CD14-positive monocyte (primary cell): ENCODE data around the gene TTC28. TPM values are rescaled to one million over a fixed set of nuclear protein-coding genes. Genes with fewer than 3 reads are reported as not detected.

Experiments used
- DNase-seq, 3 donors: peaks; one replicate each; pipeline ENCODE4 v3.0.0-alpha.2; 2011 to 2022
- H2AFZ ChIP-seq: 2 replicates; pipeline ENCODE4 v1.6.0; 2012; ENCODE audit warnings: mild to moderate bottlenecking, low read depth, low read length, inconsistent platforms; ENCODE audit not compliant: insufficient read depth, poor library complexity, severe bottlenecking
- H3K27ac ChIP-seq, 2 donors: 1 replicate in 1 of 2; 2 replicates in 1 of 2; pipeline ENCODE4 v1.5.1; 2012 to 2013; ENCODE audit warnings: low read length in 2 of 2, control low read depth in 1 of 2, inconsistent platforms in 1 of 2, low read depth in 1 of 2, mild to moderate bottlenecking in 1 of 2
- H3K27me3 ChIP-seq, 2 donors: one replicate each; pipeline versions ENCODE4 v1.6.0 to v1.6.1; 2011 to 2013; ENCODE audit warnings: low read length in 2 of 2; ENCODE audit not compliant: control insufficient read depth in 2 of 2, insufficient read depth in 2 of 2
- H3K36me3 ChIP-seq, 2 donors: replicated peaks in 1 of 2; 1 replicate in 1 of 2; 2 replicates in 1 of 2; pipeline versions ENCODE4 v1.5.1 to v1.6.1; 2012 to 2013; ENCODE audit warnings: low read length in 2 of 2, control low read depth in 1 of 2, inconsistent platforms in 1 of 2, mild to moderate bottlenecking in 1 of 2; ENCODE audit not compliant: insufficient read depth in 2 of 2, control insufficient read depth in 1 of 2
- H3K4me1 ChIP-seq, 2 donors: 1 replicate in 1 of 2; 2 replicates in 1 of 2; pipeline versions ENCODE4 v1.5.1 to v1.6.1; 2012 to 2013; ENCODE audit warnings: low read length in 2 of 2, control low read depth in 1 of 2, inconsistent platforms in 1 of 2, mild to moderate bottlenecking in 1 of 2, moderate library complexity in 1 of 2; ENCODE audit not compliant: insufficient read depth in 2 of 2, control insufficient read depth in 1 of 2
- H3K4me2 ChIP-seq: replicated peaks from 2 replicates; pipeline ENCODE3; 2012; ENCODE audit warnings: low read length, moderate library complexity, mild to moderate bottlenecking; ENCODE audit not compliant: poor library complexity, severe bottlenecking; ENCODE audit errors: extremely low read depth
- H3K4me3 ChIP-seq, 3 experiments: fragments of 200-600 bp in 1 of 3; sonication (generic) in 1 of 3; replicated peaks in 1 of 3; 1 replicate in 2 of 3; 2 replicates in 1 of 3; pipeline ENCODE4 v1.5.1; 2011 to 2013; ENCODE audit warnings: low read length in 3 of 3, mild to moderate bottlenecking in 3 of 3, control low read depth in 2 of 3, low read depth in 2 of 3, inconsistent platforms in 1 of 3, moderate library complexity in 1 of 3
- H3K79me2 ChIP-seq: 2 replicates; pipeline ENCODE4 v1.6.0; 2012; ENCODE audit warnings: mild to moderate bottlenecking, control low read depth, inconsistent platforms, low read length, moderate library complexity; ENCODE audit not compliant: insufficient read depth
- H3K9ac ChIP-seq: 2 replicates; pipeline ENCODE4 v1.6.0; 2017; ENCODE audit warnings: low read length, mild to moderate bottlenecking; ENCODE audit not compliant: insufficient read depth, poor library complexity, severe bottlenecking
- H3K9me3 ChIP-seq, 2 donors: replicated peaks in 1 of 2; 1 replicate in 1 of 2; 2 replicates in 1 of 2; pipeline versions ENCODE4 v1.5.1 to v1.6.1; 2012 to 2013; ENCODE audit warnings: low read length in 2 of 2, control low read depth in 1 of 2; ENCODE audit not compliant: control insufficient read depth in 1 of 2, insufficient read depth in 1 of 2
- H4K20me1 ChIP-seq: 2 replicates; pipeline ENCODE4 v1.6.0; 2012; ENCODE audit warnings: mild to moderate bottlenecking, low read length, control low read depth, moderate library complexity; ENCODE audit not compliant: insufficient read depth
- H3K27ac Mint-ChIP-seq, 7 donors: one replicate each; pipeline ENCODE4 v1.8.0; 2020; ENCODE audit warnings: mild to moderate bottlenecking in 7 of 7, mixed read lengths in 7 of 7, moderate library complexity in 6 of 7, inconsistent platforms in 2 of 7
- H3K27me3 Mint-ChIP-seq, 3 donors: one replicate each; pipeline ENCODE4 v1.8.0; 2021 to 2022; ENCODE audit warnings: low read depth in 3 of 3, mild to moderate bottlenecking in 3 of 3, mixed read lengths in 3 of 3, moderate library complexity in 3 of 3, inconsistent platforms in 1 of 3
- H3K36me3 Mint-ChIP-seq, 2 donors: one replicate each; pipeline ENCODE4 v1.8.0; 2020; ENCODE audit warnings: mixed read lengths in 2 of 2, inconsistent platforms in 1 of 2, mild to moderate bottlenecking in 1 of 2
- H3K4me1 Mint-ChIP-seq: one replicate; pipeline ENCODE4 v1.8.0; 2020; ENCODE audit warnings: mild to moderate bottlenecking, mixed read lengths
- H3K4me3 Mint-ChIP-seq, 2 donors: one replicate each; pipeline ENCODE4 v1.8.0; 2020; ENCODE audit warnings: mild to moderate bottlenecking in 2 of 2, mixed read lengths in 2 of 2, moderate library complexity in 1 of 2
- H3K9me3 Mint-ChIP-seq, 7 donors: one replicate each; pipeline ENCODE4 v1.8.0; 2020 to 2022; ENCODE audit warnings: mixed read lengths in 7 of 7, mild to moderate bottlenecking in 6 of 7, moderate library complexity in 6 of 7, inconsistent platforms in 2 of 7
- CTCF ChIP-seq: fragments of 200-600 bp; IDR thresholded peaks from one replicate; pipeline ENCODE4 v1.8.0; 2022; ENCODE audit warnings: antibody characterized with exemption, mild to moderate bottlenecking
- WGBS: methylation state at CpG from one replicate; pipeline ENCODE4 v1.1.5; 2013; ENCODE audit warnings: missing lambda C conversion rate; ENCODE audit not compliant: insufficient coverage; 5-methylcytosine and 5-hydroxymethylcytosine counted together
- intact Hi-C, 2 donors: fragments of 100-400 bp; cut with micrococcal nuclease; formaldehyde crosslinking; loops; one replicate each; pipeline versions ENCODE4 v1.15.0 to v1.15.1; 2023
- polyA plus RNA-seq, 3 donors: library from polyadenylated mRNA; depleted of rRNA in 1 of 3; unstranded in 2 of 3; stranded (reverse) in 1 of 3; fragments of 300-500 nt in 2 of 3; fragments of >200 nt in 1 of 3; fragmentation: Illumina TruSeq in 2 of 3; gene quantifications; 1 replicate in 2 of 3; 2 replicates in 1 of 3; pipeline ENCODE4 v1.2.3, GENCODE V29; 2012 to 2021

Gene TTC28
- polyA plus RNA-seq, 3 donors, result 0.24 to 0.61 TPM; not detected in 1

GRCh38 chr22:27966168-27967064 lies 713.2 kb downstream of the TTC28 start:
- Histone ChIP-seq H3K4me2 (no peak overlapping the region), H3K27ac (no peak overlapping the region), H3K9ac (no peak overlapping the region), H2AFZ (no peak overlapping the region), H3K27me3 (no peaks in the 10 kb centered on the region), H4K20me1 (no peaks in the 10 kb centered on the region), H3K9me3 (no peaks in the 10 kb centered on the region), H3K4me3 (no peak overlapping the region), H3K79me2 (no peaks in the 10 kb centered on the region), H3K36me3 (no peaks in the 10 kb centered on the region), H3K4me1 (no peaks in the 10 kb centered on the region)
- peaks cover 0 to 4% (median 2%) of the 10 kb centered on the region in 7 donors for H3K9me3 Mint-ChIP-seq
- intact Hi-C loops, result no loop called here
- H3K27me3 Mint-ChIP-seq, result peaks cover 0 to 2% (median 0%) of the 10 kb centered on the region in 3 donors
- no peak overlapping the region for H3K27ac Mint-ChIP-seq
- WGBS, result 90% methylated on average over 10 of the region's 15 CpGs
- DNase-seq, result no peak
- H3K36me3 Mint-ChIP-seq, result peaks cover 2 to 3% of the 10 kb centered on the region in 2 donors
- no peak for TF ChIP-seq CTCF
- H3K4me3 Mint-ChIP-seq, result no peak overlapping the region
- no peaks in the 10 kb centered on the region for H3K4me1 Mint-ChIP-seq

- no peak overlapping the region for H3K4me3 Mint-ChIP-seq
- Histone ChIP-seq H3K79me2 (no peaks in the 10 kb centered on the region), H3K27me3 (no peaks in the 10 kb centered on the region), H4K20me1 (no peaks in the 10 kb centered on the region), H3K36me3 (no peaks in the 10 kb centered on the region), H3K9me3 (no peaks in the 10 kb centered on the region), H3K27ac (no peak overlapping the region), H3K4me2 (no peak overlapping the region), H3K4me3 (no peak overlapping the region), H2AFZ (no peak overlapping the region), H3K9ac (no peak overlapping the region), H3K4me1 (no peaks in the 10 kb centered on the region)
- H3K36me3 Mint-ChIP-seq, result no peaks in the 10 kb centered on the region
- no peaks in the 10 kb centered on the region for H3K9me3 Mint-ChIP-seq
- intact Hi-C loops, result no loop called here
- H3K4me1 Mint-ChIP-seq, result no peaks in the 10 kb centered on the region
- WGBS, result 85% methylated on average over 3 of the region's 9 CpGs
- no peak for TF ChIP-seq CTCF
- DNase-seq, result no peak
- peaks cover 0 to 2% (median 0%) of the 10 kb centered on the region in 3 donors for H3K27me3 Mint-ChIP-seq
- H3K27ac Mint-ChIP-seq, result no peak overlapping the region
These were observed 717.2 kb downstream of the TTC28 start for GRCh38 chr22:27962268-27963044.
